ENCODE data around the gene ZSCAN2. TPM values are rescaled to one million over a fixed set of nuclear protein-coding genes. Genes with fewer than 3 reads are reported as not detected.

The ZSCAN2 gene
- total and polyA plus RNA-seq, 2 of the 4 experiments (the other 2 are of a cell fraction): 10.4 to 18.3 TPM

- no peak for TF ChIP-seq BHLHE40 (IDR thresholded peaks at IDR 0.05; ENCODE audit: low read depth, low read length)
- TF ChIP-seq SMC3 (IDR thresholded peaks at IDR 0.05; ENCODE audit: low read depth, low read length): peak; percentile 52
- TF ChIP-seq CHD1 (IDR thresholded peaks at IDR 0.05; ENCODE audit: low read depth, low read length): no peak
These were observed 12.5 kb upstream of the ZSCAN2 start (continued) for GRCh38 chr15:84588053-84588874.

GRCh38 chr15:84590406-84590805 is 10.4 kb upstream of the ZSCAN2 start:
- ChIA-PET POLR2A (ENCODE audit: unreplicated experiment) (no interaction called here), CTCF (no interaction called here)
- Histone ChIP-seq H3K4me2 (ENCODE audit: low read depth, low read length) (no peak overlapping the region), H2AK5ac (ENCODE audit: low read depth, low read length) (no peak overlapping the region), H4K91ac (ENCODE audit: insufficient read depth, low read depth, low read length) (no peak overlapping the region), H3K4ac (ENCODE audit: low read depth, low read length) (no peak overlapping the region), H3K9me1 (ENCODE audit: insufficient read depth, low read length) (no peaks in the 10 kb centered on the region), H3K18ac (ENCODE audit: low read depth, low read length) (no peak overlapping the region), H3K36me3 (ENCODE audit: control insufficient read depth, insufficient read depth, low read length) (no peaks in the 10 kb centered on the region), H2BK20ac (ENCODE audit: low read depth, low read length) (no peak overlapping the region), H3K56ac (ENCODE audit: extremely low read depth, insufficient read depth, low read length) (no peak overlapping the region), H3K23ac (ENCODE audit: low read depth, low read length) (no peak overlapping the region), H4K20me1 (ENCODE audit: insufficient read depth, low read length) (no peaks in the 10 kb centered on the region), H3K27me3 (ENCODE audit: control insufficient read depth, insufficient read depth, low read length) (peaks cover 11% of the 10 kb centered on the region), H2BK15ac (ENCODE audit: low read depth, low read length) (no peak overlapping the region), H2AFZ (replicated peaks; ENCODE audit: low read length, poor library complexity) (no peak overlapping the region), H3K79me1 (ENCODE audit: low read depth in 1 of 2, low read length in 2 of 2) (no peaks in the 10 kb centered on the region), H3K4me3 (ENCODE audit: insufficient read depth, low read depth, low read length) (no peak overlapping the region), H3K14ac (replicated peaks; ENCODE audit: low read depth, low read length) (no peak overlapping the region), H2AK9ac (replicated peaks; ENCODE audit: low read depth, low read length, poor library complexity) (no peak overlapping the region), H4K8ac (ENCODE audit: low read depth in 2 of 2, low read length in 2 of 2) (no peak overlapping the region), H2BK120ac (ENCODE audit: low read depth, low read length) (no peak overlapping the region), H4K5ac (ENCODE audit: low read depth, low read length) (no peak overlapping the region), H3K27ac (ENCODE audit: insufficient read depth, low read length) (no peak overlapping the region), H3K9me3 (ENCODE audit: control insufficient read depth, insufficient read depth, low read length) (peaks cover 3% of the 10 kb centered on the region; the same call in 1 of the 2 replicates), H3K9ac (ENCODE audit: low read depth, low read length) (no peak overlapping the region), H2BK5ac (ENCODE audit: low read depth, low read length, poor library complexity, severe bottlenecking) (no peak overlapping the region), H3K4me1 (ENCODE audit: control insufficient read depth, insufficient read depth, low read length) (no peaks in the 10 kb centered on the region)
- dilution Hi-C loops (cut with HindIII; ENCODE audit: low sequenced_read_pairs, unreplicated experiment): no loop called here
- in situ Hi-C loops (cut with MboI; ENCODE audit: low sequenced_read_pairs): no loop called here
- ATAC-seq (ENCODE audit: low read depth): no peak
- BruUV-seq (replicated peaks): no TSS peak
- DNase-seq: peak; percentile 31
- intact Hi-C loops (cut with micrococcal nuclease): no loop called here
- no CpG with 5 or more reads among the region's 2 CpGs for WGBS, 2 experiments (ENCODE audit: extremely low coverage in 2 of 2, insufficient read length in 1 of 2)
- TF ChIP-seq RFX5 (IDR thresholded peaks at IDR 0.05; ENCODE audit: low read depth, low read length): no peak
- peak; percentile 9; the same call in 1 of the 2 replicates for TF ChIP-seq CEBPB (IDR thresholded peaks at IDR 0.05; ENCODE audit: low read depth, low read length)

All from IMR-90 (cell line).